ENCODE results near the gene KCNT2.

Gene KCNT2

DNA sequence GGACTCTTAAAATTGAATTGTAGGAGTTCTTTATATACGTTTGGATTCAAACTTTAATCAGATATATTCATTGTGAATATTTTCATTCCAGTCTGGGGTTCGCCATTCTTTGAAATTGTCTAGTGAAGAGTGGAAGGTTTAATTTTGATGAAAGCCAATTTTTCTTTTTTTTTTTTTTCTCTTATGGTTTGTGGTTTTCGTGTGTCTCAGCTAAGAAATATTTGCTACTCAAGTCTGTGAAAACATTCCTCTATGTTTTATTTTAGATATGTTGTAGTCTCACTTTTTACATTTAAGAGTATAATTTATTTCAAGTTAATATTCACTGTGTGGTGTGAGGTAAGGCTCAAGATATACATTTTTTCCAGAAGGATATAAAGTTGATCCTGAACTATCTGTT, 220.5 kb downstream of the KCNT2 start:
- DNase-seq = no peak

GRCh38 chr1:196385109-196385508, 223.1 kb downstream of the KCNT2 start:
- no peak for DNase-seq

- no peak for DNase-seq
Observed at GRCh38 chr1:196382383-196382782, 225.9 kb downstream of the KCNT2 start.

- DNase-seq = no peak
Observed at GRCh38 chr1:196381544-196381943, 226.7 kb downstream of the KCNT2 start.

DNA sequence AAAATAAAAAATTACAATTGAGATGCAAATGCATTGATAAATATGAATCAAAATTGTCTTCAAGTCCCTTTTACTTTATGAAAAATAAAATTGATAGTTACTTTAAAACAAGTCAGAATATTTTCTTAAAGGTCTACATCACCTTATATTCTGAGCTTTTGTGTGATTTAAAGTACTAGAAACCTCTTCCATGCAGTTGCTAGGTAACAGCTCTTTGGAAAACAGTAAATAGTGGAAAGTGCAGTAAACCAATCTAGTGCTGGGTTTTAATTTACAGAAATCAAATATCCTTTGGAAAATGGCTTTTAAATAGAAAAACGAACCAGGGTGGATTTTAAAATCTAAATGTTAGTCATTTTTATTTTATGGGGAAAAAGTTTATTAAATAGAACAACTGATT, 227.9 kb downstream of the KCNT2 start:
- no peak for DNase-seq

DNA sequence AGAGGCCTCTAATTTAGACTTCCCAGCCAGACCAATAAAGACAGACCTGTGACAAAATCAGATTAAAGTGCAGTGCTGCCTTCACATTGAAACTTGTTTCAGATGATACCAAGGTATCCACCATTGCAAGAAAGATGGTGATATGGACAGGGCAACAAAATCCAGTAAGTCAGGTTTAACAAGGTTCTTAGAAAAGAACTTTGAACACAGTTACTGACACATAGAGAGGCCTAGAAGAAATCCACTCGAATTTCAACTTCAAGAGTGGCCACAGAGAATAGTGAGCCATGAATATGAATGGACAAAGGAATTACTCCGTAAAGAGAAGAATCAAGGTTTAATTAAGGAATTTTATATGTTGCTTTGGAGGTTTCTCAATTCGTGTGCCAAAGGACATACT, 230.4 kb downstream of the KCNT2 start:
- no peak for DNase-seq

GRCh38 chr1:196376630-196377328, 231.5 kb downstream of the KCNT2 start:
- no peak for DNase-seq

- DNase-seq = no peak
Observed at GRCh38 chr1:196373798-196374197, 234.4 kb downstream of the KCNT2 start.

DNA sequence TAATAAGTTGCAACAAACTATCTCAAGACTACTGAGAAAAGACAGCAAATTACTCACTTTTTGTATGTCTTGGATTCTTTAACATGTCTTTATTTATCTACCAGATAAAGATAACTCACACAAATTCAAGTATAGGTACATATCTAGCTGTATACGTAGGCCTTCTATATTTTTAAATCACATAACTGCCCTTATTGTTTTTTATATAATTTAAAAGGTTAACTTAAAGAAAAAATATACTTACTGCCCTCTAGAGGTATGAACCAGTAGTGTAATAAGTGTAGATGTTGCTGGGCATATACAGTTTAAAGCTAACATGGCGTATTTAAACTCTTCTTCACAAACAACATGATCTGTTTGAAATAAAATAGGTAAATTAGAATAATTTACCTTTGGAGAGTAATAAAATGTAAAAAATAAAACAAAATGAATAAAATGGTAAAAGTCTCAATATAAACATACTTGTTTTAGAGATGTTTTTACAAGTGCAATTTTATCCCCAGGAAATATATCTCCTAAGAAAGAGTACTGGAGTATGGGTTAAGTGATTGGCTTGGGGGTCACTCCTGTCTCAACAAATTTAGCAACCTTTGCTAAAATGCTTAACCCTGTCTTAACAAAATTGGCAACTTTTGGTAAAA, 235.2 kb downstream of the KCNT2 start:
- DNase-seq = no peak

DNA sequence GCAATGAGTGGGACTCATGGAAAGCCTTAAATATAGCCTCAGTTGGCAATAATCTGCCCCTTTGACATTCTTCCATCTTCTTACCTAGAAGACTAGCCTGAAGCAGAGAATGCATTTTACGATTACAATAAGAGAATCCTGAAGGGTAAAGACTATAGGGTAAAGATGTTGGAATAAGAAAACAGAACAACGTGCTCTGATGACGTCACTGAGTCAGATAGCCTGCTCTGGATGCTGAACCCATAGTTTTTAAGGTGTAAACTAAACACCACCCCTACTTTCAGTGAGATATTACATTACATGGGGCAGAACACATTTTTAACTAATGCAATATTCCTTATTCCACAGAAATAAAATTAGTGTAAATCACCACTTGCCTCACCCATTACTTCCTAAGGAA, 240.4 kb downstream of the KCNT2 start:
- no peak for DNase-seq

DNA sequence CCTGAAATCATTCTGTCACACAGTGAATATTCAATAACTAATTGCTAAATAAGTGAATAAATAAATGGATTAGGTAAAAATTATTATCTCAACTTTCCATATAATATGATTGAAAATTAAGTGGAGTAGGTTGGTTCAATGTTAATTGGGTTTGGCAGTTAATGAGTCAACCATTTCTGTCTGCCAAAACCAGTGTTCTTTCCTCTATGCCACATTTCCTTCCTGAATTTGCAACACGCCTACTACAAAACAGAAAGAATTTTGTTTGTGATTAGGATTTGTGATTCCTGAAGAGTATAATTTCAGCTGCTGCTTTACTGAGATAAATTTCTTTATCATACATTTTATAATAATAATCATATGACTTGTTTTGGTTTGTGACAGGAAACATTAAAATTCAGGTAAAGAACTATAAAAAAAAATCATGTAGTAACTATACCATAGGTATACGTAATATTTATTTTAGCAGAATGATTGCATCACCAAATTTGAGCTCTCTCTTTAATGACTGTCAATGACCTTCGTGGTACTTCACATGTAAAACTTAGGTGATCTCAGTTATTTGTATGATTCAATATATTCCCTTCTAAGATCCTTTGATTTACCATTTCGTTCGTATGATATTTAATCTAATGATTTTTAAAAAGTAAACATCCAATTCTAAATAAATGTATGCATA, 241.3 kb downstream of the KCNT2 start:
- no peak for DNase-seq

- DNase-seq = no peak
Observed at GRCh38 chr1:196361112-196361714, 247.0 kb downstream of the KCNT2 start.

DNA sequence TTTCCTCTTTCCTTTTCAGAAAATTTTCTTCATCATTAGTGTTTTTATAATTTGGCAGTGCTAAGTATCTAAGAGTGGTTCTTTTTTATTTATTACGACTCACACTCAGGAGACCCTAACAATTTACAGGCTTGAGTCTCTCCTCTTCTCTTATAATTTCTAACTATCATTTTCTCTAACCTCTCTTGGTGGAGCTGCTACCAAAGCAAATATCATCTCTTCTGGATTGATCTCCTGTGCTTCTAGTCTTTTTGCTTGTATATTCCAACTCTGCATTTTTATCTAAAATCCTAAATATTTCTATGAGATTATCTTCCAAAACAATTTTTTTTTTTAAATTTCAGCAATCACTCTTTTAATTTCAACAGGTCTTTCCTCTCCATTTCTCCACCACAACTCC, 250.3 kb downstream of the KCNT2 start:
- no peak for DNase-seq

DNA sequence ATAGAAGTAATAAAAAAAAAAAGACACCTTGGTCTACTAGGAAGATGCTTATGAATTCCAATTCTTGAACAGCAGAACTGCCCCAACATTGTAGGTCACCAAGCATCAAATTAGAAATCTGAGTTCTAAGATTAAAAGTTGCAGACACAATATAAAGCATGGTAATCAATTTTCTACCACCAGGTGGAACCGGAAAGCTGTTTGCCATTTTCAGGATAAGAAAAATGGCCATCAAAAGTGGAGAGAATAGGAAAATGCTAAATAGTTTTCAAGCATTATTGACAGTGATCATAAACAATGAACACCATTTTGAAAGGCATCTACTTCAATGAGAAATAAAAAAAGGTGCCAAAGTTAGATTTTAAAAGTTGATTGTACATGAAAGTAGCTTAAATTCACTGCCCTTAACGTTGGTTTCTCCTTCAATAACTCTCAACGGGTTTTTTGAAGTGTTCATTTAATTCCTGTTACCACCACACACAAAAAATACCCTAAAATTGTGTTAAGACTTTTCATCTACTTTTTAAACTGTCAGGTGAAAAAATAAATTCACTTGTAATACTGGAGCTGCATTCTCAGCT, 252.9 kb downstream of the KCNT2 start:
- DNase-seq = no peak

DNA sequence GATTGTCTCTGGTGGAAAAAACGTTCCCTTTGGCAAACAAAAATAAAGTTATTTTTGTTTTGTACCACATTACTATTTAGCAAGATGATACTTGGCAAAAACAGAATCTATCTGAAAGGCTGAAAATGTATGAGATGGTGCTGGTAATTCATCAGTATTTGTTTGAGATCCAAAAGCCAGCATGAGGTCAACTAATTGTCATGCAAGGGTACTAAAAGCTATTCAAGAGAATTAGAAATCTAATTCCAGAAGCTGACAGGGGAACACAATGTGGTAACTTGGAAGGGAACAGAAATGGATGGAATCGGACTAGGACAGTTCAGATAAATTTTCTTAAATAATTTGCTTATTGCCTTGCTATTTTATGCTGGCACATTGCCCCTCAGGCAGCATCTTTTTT, 263.8 kb downstream of the KCNT2 start:
- no peak for DNase-seq

DNA sequence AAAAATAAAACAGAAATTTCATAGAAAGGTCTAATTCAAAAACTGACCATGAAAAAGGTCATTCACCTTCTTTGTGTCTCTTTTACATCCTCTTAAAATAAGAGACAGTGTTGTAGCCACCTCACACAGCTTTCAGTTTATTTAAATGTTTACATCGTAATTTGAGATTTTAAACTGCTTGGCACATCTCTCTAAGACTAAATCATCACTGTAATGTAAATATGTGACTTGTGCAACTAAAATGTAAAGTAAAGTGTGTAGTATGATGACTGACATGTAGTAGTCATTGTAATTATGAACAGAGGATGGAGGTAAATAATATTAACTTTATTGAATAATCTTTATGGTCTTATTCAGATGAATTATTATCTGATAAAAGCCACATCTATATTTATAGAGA, 283.9 kb downstream of the KCNT2 start:
- DNase-seq = no peak

- DNase-seq = no peak
Observed at GRCh38 chr1:196323869-196324268, 284.4 kb downstream of the KCNT2 start.

GRCh38 chr1:196319301-196319700, 288.9 kb downstream of the KCNT2 start:
- DNase-seq = no peak

- peak; percentile 2 for DNase-seq
Observed at GRCh38 chr1:196317535-196318522, 290.4 kb downstream of the KCNT2 start.

GRCh38 chr1:196312739-196313138, 295.5 kb downstream of the KCNT2 start:
- DNase-seq = no peak

DNA sequence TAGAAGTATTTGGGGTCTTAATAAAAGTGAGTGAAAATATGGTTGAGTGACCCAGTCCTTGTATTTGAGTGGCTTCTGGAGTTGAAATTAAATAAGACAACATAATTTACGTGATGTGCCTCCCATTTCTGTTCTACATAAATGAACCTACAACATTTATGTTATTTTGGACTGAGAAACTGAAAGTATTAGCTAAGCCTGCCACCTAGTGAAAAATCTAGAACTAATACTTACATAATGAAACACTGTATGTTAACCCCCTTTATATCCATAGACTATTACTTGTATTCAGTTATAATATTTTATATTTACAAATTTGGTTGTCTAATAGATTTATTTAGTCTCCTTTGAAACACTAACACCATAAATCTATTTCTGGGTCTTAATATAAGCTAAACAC, 298.9 kb downstream of the KCNT2 start:
- DNase-seq = no peak

DNA sequence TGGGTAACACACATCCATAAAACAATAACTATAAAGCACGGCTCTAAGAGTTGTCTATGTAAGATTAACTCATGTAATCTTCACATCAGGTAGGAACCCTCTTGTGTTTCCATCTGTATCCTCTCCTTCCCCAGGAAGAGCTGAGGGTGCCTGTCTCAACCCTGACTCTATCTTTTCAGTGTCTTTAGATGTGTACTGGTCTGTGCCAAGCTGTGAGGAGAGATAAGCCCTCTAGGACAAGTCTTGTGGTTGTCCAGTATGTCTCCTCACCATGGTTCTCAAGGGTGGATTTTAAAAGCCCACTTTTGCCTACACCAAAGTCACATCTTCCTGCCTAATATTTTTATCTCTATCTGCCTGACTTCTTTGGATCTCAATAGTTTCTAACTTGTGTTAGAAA, 300.1 kb downstream of the KCNT2 start:
- DNase-seq = no peak
